Measurements from ENCODE around the gene ZNF469.

ZNF469 gene

GRCh38 chr16:88422733-88423447 lies 40.1 kb downstream of the ZNF469 start:
- Mint-ChIP-seq H3K27me3 (ENCODE audit: low read depth, poor library complexity) (peaks cover 3% of the 10 kb centered on the region), H3K27ac (no peak overlapping the region), H3K36me3 (ENCODE audit: low read depth) (no peaks in the 10 kb centered on the region), H3K4me3 (no peak overlapping the region), H3K4me1 (peaks cover 15% of the 10 kb centered on the region), H3K9me3 (no peaks in the 10 kb centered on the region)
- DNase-seq, result no peak
- no peak for TF ChIP-seq CTCF (IDR thresholded peaks at IDR 0.05)

- TF ChIP-seq CTCF (IDR thresholded peaks at IDR 0.05), result no peak
- Mint-ChIP-seq H3K27ac (no peak overlapping the region), H3K36me3 (ENCODE audit: low read depth) (no peaks in the 10 kb centered on the region), H3K4me3 (no peak overlapping the region), H3K27me3 (ENCODE audit: low read depth, poor library complexity) (peaks cover 3% of the 10 kb centered on the region), H3K9me3 (no peaks in the 10 kb centered on the region), H3K4me1 (peaks cover 15% of the 10 kb centered on the region)
- DNase-seq, result no peak
Measured at GRCh38 chr16:88423448-88423850, 40.7 kb downstream of the ZNF469 start.

- Mint-ChIP-seq H3K36me3 (ENCODE audit: low read depth) (no peaks in the 10 kb centered on the region), H3K27me3 (ENCODE audit: low read depth, poor library complexity) (peaks cover 3% of the 10 kb centered on the region), H3K9me3 (no peaks in the 10 kb centered on the region), H3K4me3 (no peak overlapping the region), H3K4me1 (peaks cover 15% of the 10 kb centered on the region), H3K27ac (peak overlapping the region; percentile 79)
- DNase-seq, result no peak
- TF ChIP-seq CTCF (IDR thresholded peaks at IDR 0.05), result no peak
Measured at GRCh38 chr16:88424587-88425235, 42.0 kb downstream of the ZNF469 start.

- Mint-ChIP-seq H3K36me3 (ENCODE audit: low read depth) (no peaks in the 10 kb centered on the region), H3K27ac (no peak overlapping the region), H3K4me1 (peaks cover 15% of the 10 kb centered on the region), H3K9me3 (no peaks in the 10 kb centered on the region), H3K27me3 (ENCODE audit: low read depth, poor library complexity) (peaks cover 9% of the 10 kb centered on the region), H3K4me3 (no peak overlapping the region)
- DNase-seq, result no peak
- no peak for TF ChIP-seq CTCF (IDR thresholded peaks at IDR 0.05)
Measured at GRCh38 chr16:88426018-88426417, 43.3 kb downstream of the ZNF469 start.

GRCh38 chr16:88427376-88427775 lies 44.6 kb downstream of the ZNF469 start:
- no peak for TF ChIP-seq CTCF (IDR thresholded peaks at IDR 0.05)
- no peak for DNase-seq
- no peaks in the 10 kb centered on the region for H3K36me3 Mint-ChIP-seq (ENCODE audit: low read depth)
- H3K9me3 Mint-ChIP-seq, result no peaks in the 10 kb centered on the region
- H3K4me3 Mint-ChIP-seq, result no peak overlapping the region
- H3K27me3 Mint-ChIP-seq (ENCODE audit: low read depth, poor library complexity), result peaks cover 7% of the 10 kb centered on the region
- H3K27ac Mint-ChIP-seq, result no peak overlapping the region
- H3K4me1 Mint-ChIP-seq, result peaks cover 15% of the 10 kb centered on the region

GRCh38 chr16:88428156-88428555 lies 45.4 kb downstream of the ZNF469 start:
- no peak overlapping the region for H3K27ac Mint-ChIP-seq
- H3K36me3 Mint-ChIP-seq (ENCODE audit: low read depth), result no peaks in the 10 kb centered on the region
- H3K27me3 Mint-ChIP-seq (ENCODE audit: low read depth, poor library complexity), result peaks cover 7% of the 10 kb centered on the region
- TF ChIP-seq CTCF (IDR thresholded peaks at IDR 0.05), result no peak
- no peak for DNase-seq
- no peaks in the 10 kb centered on the region for H3K9me3 Mint-ChIP-seq
- H3K4me1 Mint-ChIP-seq, result peaks cover 15% of the 10 kb centered on the region
- no peak overlapping the region for H3K4me3 Mint-ChIP-seq
